K562 (cell line): ENCODE data around the gene FOXO3. TPM values are rescaled to one million over a fixed set of nuclear protein-coding genes. Genes with fewer than 3 reads are reported as not detected.
A peak's percentile ranks its signal among the peaks of the same experiment; 100 is the strongest.

Experiments
- ATAC-seq: fragments of 200-7000 bp; cut with Tn5 transposase; 3 replicates; pipeline ENCODE4 v1.9.1; 2020; ENCODE audit warnings: moderate library complexity
- BruUV-seq: library from RNA; stranded (reverse); fragments of 400-500 nt; replicated peaks from 2 replicates; lab custom pipeline; 2021; lab: Mats Ljungman, UMichigan
- CTCF ChIA-PET: fragments of 300-600 bp; formaldehyde crosslinking; extraction: SDS; loops from one replicate; lab custom pipeline; 2021; ENCODE audit warnings: low intra/inter-chr PET ratio; lab: Yijun Ruan, JAX
- POLR2A ChIA-PET: fragments of 300-600, 350-650 bp; sonication (Branson Sonifier 250); formaldehyde crosslinking; extraction: SDS; loops from one replicate; lab custom pipeline; 2021; ENCODE audit warnings: antibody characterized with exemption, inconsistent platforms; lab: Yijun Ruan, JAX
- DNase-seq, 4 experiments: peaks; one replicate each; pipeline versions ENCODE4 v3.0.0 to v3.0.0-alpha.2; 2011 to 2018; ENCODE audit warnings: low spot score in 3 of 4, mixed read lengths in 3 of 4; ENCODE audit errors: extremely low read depth in 1 of 4
- FAIRE-seq: peaks from 2 replicates; lab custom pipeline; 2011; peaks lifted over from hg19 to GRCh38; lab: Jason Lieb, UNC
- H2AFZ ChIP-seq: 2 replicates; pipeline ENCODE4 v1.6.0; 2011; ENCODE audit warnings: low read depth, low read length, control low read depth, inconsistent platforms
- H3K27ac ChIP-seq: fragments of 200-600 bp; 3 replicates; pipeline ENCODE4 v1.8.0; 2011; ENCODE audit warnings: low read depth, mild to moderate bottlenecking, control low read depth, inconsistent platforms, low read length, moderate library complexity, mixed read lengths; ENCODE audit errors: extremely low read depth
- H3K27me3 ChIP-seq, 2 experiments: fragments of 300-600 bp in 1 of 2; 2 replicates in 1 of 2; 3 replicates in 1 of 2; pipeline versions ENCODE4 v1.6.0 to v1.8.0; 2011; ENCODE audit warnings: inconsistent platforms in 2 of 2, low read length in 2 of 2, mild to moderate bottlenecking in 1 of 2, mixed read lengths in 1 of 2, moderate library complexity in 1 of 2; ENCODE audit not compliant: control insufficient read depth in 2 of 2, insufficient read depth in 2 of 2
- H3K36me3 ChIP-seq: fragments of 300-600 bp; 3 replicates; pipeline ENCODE4 v1.8.0; 2011; ENCODE audit warnings: mild to moderate bottlenecking, low read length, inconsistent platforms; ENCODE audit not compliant: control insufficient read depth, insufficient read depth
- H3K4me1 ChIP-seq, 2 experiments: fragments of 200-600 bp in 1 of 2; replicated peaks in 1 of 2; 2 replicates in 1 of 2; 3 replicates in 1 of 2; pipeline versions ENCODE4 v1.5.1 to v1.8.0; 2011; ENCODE audit warnings: inconsistent platforms in 2 of 2, low read length in 2 of 2, mild to moderate bottlenecking in 1 of 2, mixed read lengths in 1 of 2, moderate library complexity in 1 of 2; ENCODE audit not compliant: control insufficient read depth in 2 of 2, insufficient read depth in 2 of 2
- H3K4me2 ChIP-seq: 2 replicates; pipeline ENCODE4 v1.6.1; 2011; ENCODE audit warnings: low read length, control low read depth, inconsistent platforms, mixed read lengths; ENCODE audit not compliant: insufficient read depth
- H3K4me3 ChIP-seq: fragments of 200-600 bp; sonication (generic), shearing (Covaris generic); 2 replicates; pipeline ENCODE4 v1.5.1; 2016; ENCODE audit warnings: control low read depth, inconsistent platforms
- H3K79me2 ChIP-seq: fragments of 200-600 bp; 3 replicates; pipeline ENCODE4 v1.8.0; 2011; ENCODE audit warnings: low read length, inconsistent platforms; ENCODE audit not compliant: control insufficient read depth, insufficient read depth
- H3K9ac ChIP-seq, 2 experiments: 2 replicates each; pipeline versions ENCODE4 v1.6.0 to v1.6.1; 2011; ENCODE audit warnings: low read depth in 2 of 2, low read length in 2 of 2, control low read depth in 1 of 2, inconsistent platforms in 1 of 2, mild to moderate bottlenecking in 1 of 2, mixed read lengths in 1 of 2; ENCODE audit not compliant: insufficient read depth in 1 of 2
- H3K9me1 ChIP-seq: one replicate; pipeline ENCODE4 v1.6.0; 2011; ENCODE audit warnings: inconsistent platforms, mild to moderate bottlenecking, low read length, moderate library complexity; ENCODE audit not compliant: control insufficient read depth, insufficient read depth
- H3K9me3 ChIP-seq: replicated peaks from 2 replicates; pipeline ENCODE4 v1.5.1; 2011; ENCODE audit warnings: low read depth, low read length, inconsistent platforms; ENCODE audit not compliant: control insufficient read depth, insufficient read depth
- H4K20me1 ChIP-seq: replicated peaks from 2 replicates; pipeline ENCODE4 v1.6.1; 2011; ENCODE audit warnings: low read length, inconsistent platforms, mixed read lengths; ENCODE audit not compliant: control insufficient read depth, insufficient read depth
- ADNP ChIP-seq: fragments of 200-800 bp; sonication (Bioruptor generic); IDR thresholded peaks from 2 replicates; pipeline ENCODE4 v1.6.1; 2016; ENCODE audit warnings: missing genetic modification characterization, missing compliant biosample characterization
- BCOR ChIP-seq: fragments of 450-650 bp; IDR thresholded peaks from 2 replicates; pipeline ENCODE4 v1.6.1; 2016
- BHLHE40 ChIP-seq: IDR thresholded peaks from 2 replicates; pipeline ENCODE4 v1.6.1; 2011; ENCODE audit warnings: low read length, improper control_type of control experiment
- KDM1A ChIP-seq, 2 experiments: fragments of 450-650 bp; IDR thresholded peaks; 2 replicates each; pipeline ENCODE4 v1.6.1; 2016; ENCODE audit warnings: mild to moderate bottlenecking in 2 of 2
- KLF16 ChIP-seq: IDR thresholded peaks from 2 replicates; pipeline ENCODE4 v1.6.1; 2016; ENCODE audit warnings: antibody characterized with exemption
- RBM25 ChIP-seq: fragments of 200-400 bp; formaldehyde crosslinking; IDR thresholded peaks from 2 replicates; pipeline ENCODE4 v1.6.1; 2018; ENCODE audit warnings: low read length, low read depth, moderate library complexity; ENCODE audit not compliant: severe bottlenecking
- YY1 ChIP-seq, 3 experiments: IDR thresholded peaks; 2 replicates each; pipeline ENCODE4 v1.6.1; 2011; ENCODE audit warnings: low read length in 2 of 3, mild to moderate bottlenecking in 2 of 3, moderate library complexity in 2 of 3, borderline replicate concordance in 1 of 3, control low read depth in 1 of 3, low read depth in 1 of 3; ENCODE audit not compliant: insufficient read depth in 3 of 3, insufficient replicate concordance in 2 of 3, control insufficient read depth in 1 of 3, insufficient read length in 1 of 3; ENCODE audit errors: extremely low read depth in 1 of 3
- ZNF282 ChIP-seq: sonication (generic); formaldehyde crosslinking; IDR thresholded peaks from 2 replicates; pipeline ENCODE4 v1.8.1; 2023; ENCODE audit warnings: missing genetic modification reagents
- ZNF830 ChIP-seq: fragments of 250-450 bp; sonication (Bioruptor Pico); IDR thresholded peaks from 2 replicates; pipeline ENCODE4 v1.5.0; 2021; ENCODE audit warnings: mild to moderate bottlenecking
- WGBS: fragments of 100-300 bp; shearing (Covaris generic); methylation state at CpG from one replicate; pipeline ENCODE4 v1.1.6; 2016; ENCODE audit warnings: low coverage, mixed read lengths; ENCODE audit not compliant: insufficient coverage; ENCODE audit errors: missing lambda C conversion rate; 5-methylcytosine and 5-hydroxymethylcytosine counted together
- in situ Hi-C: fragments of 300-500 bp; cut with MboI; formaldehyde crosslinking; loops from 4 replicates; pipeline ENCODE4 v1.15.0; 2018; ENCODE audit warnings: inconsistent platforms, mixed read lengths
- intact Hi-C: fragments of 100-400 bp; cut with micrococcal nuclease; formaldehyde crosslinking; loops from 2 replicates; pipeline ENCODE4 v1.14.2; 2022
- polyA plus RNA-seq, 8 experiments: library from polyadenylated mRNA; depleted of rRNA in 4 of 8; stranded (reverse) in 5 of 8; unstranded in 3 of 8; fragments of >200 nt; fragmentation: Nextera tagmentation in 2 of 8; fragmentation: Illumina TruSeq in 1 of 8; extraction: Ambion mirVana in 2 of 8; extraction: Trizol in 1 of 8; gene quantifications; 2 replicates each; pipeline versions ENCODE4 v1.2.1 to v1.2.3, GENCODE V29; 2011 to 2014; ENCODE audit warnings: inconsistent platforms in 1 of 8, missing spikeins in 1 of 8
- total RNA-seq, 7 experiments: library from RNA; depleted of rRNA in 6 of 7; stranded (reverse); fragments of >200 nt in 6 of 7; fragmentation: Illumina TruSeq in 2 of 7; extraction: Trizol in 2 of 7; gene quantifications; 2 replicates each; pipeline versions ENCODE4 v1.2.1 to v1.2.3, GENCODE V29; 2011 to 2021; ENCODE audit warnings: low replicate concordance in 1 of 7
- TF ChIP-seq, protein P1 (sequence below): fragments of 450-650 bp; conservative IDR thresholded peaks from 2 replicates; pipeline ENCODE4 v1.6.1; 2016; ENCODE audit warnings: missing genetic modification characterization, low read depth, mild to moderate bottlenecking, control low read depth, missing compliant biosample characterization

FOXO3 gene
- total and polyA plus RNA-seq, 9 of the 15 experiments (the other 6 are each of a cell fraction or from before 2014, with no cell fraction given): 3.0 to 14.6 (median 6.0) TPM

DNA sequence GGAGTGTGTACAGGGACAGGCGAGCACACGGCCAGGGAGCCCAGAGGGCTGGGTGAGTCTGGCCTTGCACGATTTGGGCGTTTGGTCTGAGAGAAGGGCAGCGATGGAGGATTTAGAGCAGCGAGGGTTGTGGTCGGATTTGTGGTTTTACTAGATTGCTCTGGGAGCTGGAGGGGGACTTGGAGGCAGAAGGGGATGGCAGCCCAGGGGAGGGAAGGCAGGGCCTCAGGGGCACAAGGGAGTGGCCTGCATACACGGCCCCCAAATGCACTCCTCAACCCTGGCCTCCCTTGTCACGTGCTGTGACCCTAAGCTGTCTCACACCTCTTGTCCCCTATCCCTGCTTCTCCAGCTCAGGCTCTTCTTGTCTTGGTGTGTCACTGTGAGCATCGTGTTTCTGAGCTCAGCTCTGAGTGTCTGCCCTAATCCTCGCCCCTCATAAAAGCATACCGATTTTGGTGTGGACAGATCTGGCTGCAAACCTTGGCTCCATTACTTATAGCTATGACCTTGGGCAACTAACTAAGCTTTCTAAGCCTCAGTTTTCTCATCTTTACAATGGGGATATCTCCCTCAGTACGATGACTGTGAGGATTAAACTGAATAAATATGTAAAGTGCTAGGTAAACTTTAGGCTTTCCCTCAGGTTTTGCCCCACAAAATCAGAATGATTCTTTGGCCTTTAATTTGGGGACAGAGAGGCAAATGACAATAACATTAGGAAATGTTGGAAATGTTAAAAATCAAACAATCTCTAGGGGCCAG lies 167.4 kb downstream of the FOXO3 start:
- no peak overlapping the region for H2AFZ ChIP-seq
- in situ Hi-C loops: no loop called here
- no peaks in the 10 kb centered on the region for H3K36me3 ChIP-seq
- H3K9ac ChIP-seq: peak overlapping the region in 1 of 2 experiments; percentile 71; a peak in 1 of 4 replicates
- no peaks in the 10 kb centered on the region for H3K9me1 ChIP-seq
- peaks cover 10 to 38% of the 10 kb centered on the region in 2 experiments; a peak in 4 of 5 replicates for H3K27me3 ChIP-seq
- no peaks in the 10 kb centered on the region for H3K79me2 ChIP-seq
- H3K4me2 ChIP-seq: no peak overlapping the region
- 22% methylated on average over 13 of the region's 13 CpGs for WGBS
- H3K27ac ChIP-seq: no peak overlapping the region
- peaks cover 0 to 3% of the 10 kb centered on the region in 2 experiments; a peak in 1 of 5 replicates for H3K4me1 ChIP-seq
- H3K9me3 ChIP-seq: no peaks in the 10 kb centered on the region
- H3K4me3 ChIP-seq: no peak overlapping the region
- CTCF ChIA-PET: no interaction called here
- TF ChIP-seq YY1 (IDR thresholded peaks at IDR 0.05; ENCODE audit: borderline replicate concordance in 1 of 3, control insufficient read depth in 1 of 3, extremely low read depth in 1 of 3, insufficient read depth in 3 of 3, insufficient read length in 1 of 3, insufficient replicate concordance in 2 of 3, low read depth in 1 of 3, low read length in 2 of 3) (no peak), BCOR (peak; percentile 79), KLF16 (no peak), ZNF830 (no peak), ADNP (peak; percentile 88), RBM25 (peak; percentile 86), KDM1A (IDR thresholded peaks at IDR 0.05) (0 out of 4 replicates have a peak, but pooled peaks of 1 of the 2 experiments have one; percentile 30), ZNF282 (CRISPR knock-in tag) (0 out of 2 replicates have a peak, but pooled peaks have one; percentile 19), BHLHE40 (0 out of 2 replicates have a peak, but pooled peaks have one; percentile 21)
- TF ChIP-seq, protein P1, sequence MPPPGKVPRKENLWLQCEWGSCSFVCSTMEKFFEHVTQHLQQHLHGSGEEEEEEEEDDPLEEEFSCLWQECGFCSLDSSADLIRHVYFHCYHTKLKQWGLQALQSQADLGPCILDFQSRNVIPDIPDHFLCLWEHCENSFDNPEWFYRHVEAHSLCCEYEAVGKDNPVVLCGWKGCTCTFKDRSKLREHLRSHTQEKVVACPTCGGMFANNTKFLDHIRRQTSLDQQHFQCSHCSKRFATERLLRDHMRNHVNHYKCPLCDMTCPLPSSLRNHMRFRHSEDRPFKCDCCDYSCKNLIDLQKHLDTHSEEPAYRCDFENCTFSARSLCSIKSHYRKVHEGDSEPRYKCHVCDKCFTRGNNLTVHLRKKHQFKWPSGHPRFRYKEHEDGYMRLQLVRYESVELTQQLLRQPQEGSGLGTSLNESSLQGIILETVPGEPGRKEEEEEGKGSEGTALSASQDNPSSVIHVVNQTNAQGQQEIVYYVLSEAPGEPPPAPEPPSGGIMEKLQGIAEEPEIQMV (tag): no peak
- POLR2A ChIA-PET: interaction anchor here (0.8 to 2.0 kb wide), 4 partner anchors 8 to 107 kb away, joined by 3 to 8 read pairs (median 4); no protein-coding TSS in a partner anchor
- intact Hi-C loops: no loop called here
- FAIRE-seq (no peak), ATAC-seq (peak; percentile 48), DNase-seq (no peak)
- BruUV-seq: no TSS peak
- no peaks in the 10 kb centered on the region for H4K20me1 ChIP-seq
